HG02610 (cell line): ENCODE results near the gene LTBP3.

ENCODE experiments used
- ATAC-seq: cut with Tn5 transposase; IDR thresholded peaks from one replicate; pipeline ENCODE4 v1.9.1; 2021; ENCODE audit warnings: mild to moderate bottlenecking, moderate library complexity; ENCODE audit not compliant: unreplicated experiment

Gene LTBP3

GRCh38 chr11:65555693-65556231, 2.4 kb downstream of the LTBP3 start:
- ATAC-seq: no peak

GRCh38 chr11:65554842-65555430, 3.2 kb downstream of the LTBP3 start:
- no peak for ATAC-seq

GRCh38 chr11:65554057-65554818, 3.9 kb downstream of the LTBP3 start:
- no peak for ATAC-seq

- ATAC-seq: no peak
Measured at GRCh38 chr11:65553301-65554001, 4.7 kb downstream of the LTBP3 start.

GRCh38 chr11:65552388-65552951, 5.7 kb downstream of the LTBP3 start:
- ATAC-seq: no peak

GRCh38 chr11:65551572-65552387, 6.4 kb downstream of the LTBP3 start:
- no peak for ATAC-seq

- ATAC-seq: no peak
Measured at GRCh38 chr11:65549096-65549495, 9.1 kb downstream of the LTBP3 start.

- no peak for ATAC-seq
Measured at GRCh38 chr11:65548395-65548794, 9.8 kb downstream of the LTBP3 start.

GRCh38 chr11:65547446-65548125, 10.6 kb downstream of the LTBP3 start:
- no peak for ATAC-seq

- ATAC-seq: peak; percentile 70
Measured at GRCh38 chr11:65546217-65546958, 11.8 kb downstream of the LTBP3 start.

GRCh38 chr11:65545853-65546216, 12.3 kb downstream of the LTBP3 start:
- ATAC-seq: no peak

GRCh38 chr11:65542738-65543390, 15.3 kb downstream of the LTBP3 start:
- no peak for ATAC-seq

- no peak for ATAC-seq
Measured at GRCh38 chr11:65541093-65541982, 16.8 kb downstream of the LTBP3 start.

- ATAC-seq: peak; percentile 66
Measured at GRCh38 chr11:65540290-65541092, 17.7 kb downstream of the LTBP3 start.

GRCh38 chr11:65539744-65540289, 18.3 kb downstream of the LTBP3 start:
- peak; percentile 48 for ATAC-seq

- ATAC-seq: no peak
Measured at GRCh38 chr11:65538915-65539743, 19.0 kb downstream of the LTBP3 start.
